OCI-M1 (cell line): Measurements from ENCODE around the gene MAT2B.
"Not testable (repeated sequence)": the region's sequence is repeated elsewhere in the genome, so short reads cannot be mapped to it uniquely, and the experiment has no call there.

ENCODE experiments used
- DNase-seq: peaks from one replicate; lab custom pipeline; 2025; lab: John Stamatoyannopoulos, UW

The MAT2B gene

DNA sequence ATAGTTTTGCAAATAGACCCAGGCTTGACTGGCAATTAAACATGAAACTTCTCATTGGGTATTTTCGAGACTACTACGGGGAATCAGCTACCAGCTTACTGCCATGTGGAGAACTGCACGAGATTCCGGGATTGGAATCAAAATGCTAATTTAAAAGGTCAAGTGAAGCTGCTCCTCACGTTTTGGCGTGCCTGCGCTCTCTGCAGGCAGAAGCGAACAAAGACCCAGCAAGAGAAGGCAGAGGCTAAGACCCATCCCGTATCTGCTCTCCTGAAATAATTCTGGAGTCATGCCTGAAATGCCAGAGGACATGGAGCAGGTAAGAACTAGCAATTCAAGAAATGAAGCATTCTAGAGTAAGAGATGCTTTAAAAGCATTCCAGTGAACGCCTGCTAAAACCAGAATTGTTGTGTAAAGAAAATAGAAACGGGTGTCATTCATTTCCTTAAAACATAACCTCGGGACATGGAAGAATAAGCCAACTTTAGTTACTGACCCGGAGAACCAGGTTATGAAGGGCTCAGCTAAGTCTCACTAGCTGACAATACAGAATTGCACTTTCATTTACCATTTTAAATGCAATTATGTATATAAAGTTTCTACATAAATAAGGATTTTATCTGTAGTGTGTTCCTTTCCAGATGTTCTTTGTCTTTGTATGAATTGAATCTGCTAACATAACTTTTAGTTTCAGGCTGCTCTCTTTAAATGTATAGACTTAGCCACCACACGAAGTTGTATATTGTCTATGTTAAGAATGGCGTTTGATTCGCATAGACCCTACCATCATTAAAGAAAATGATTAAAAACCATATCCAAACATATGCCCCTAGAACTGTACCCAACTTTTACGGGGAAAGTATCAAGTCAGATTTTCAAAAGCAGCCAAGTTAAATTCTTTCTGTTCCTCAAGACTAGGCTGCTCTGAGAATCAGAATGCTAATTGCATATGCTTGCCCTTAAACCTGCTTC, 2.0 kb upstream of the MAT2B start:
- DNase-seq: peak; percentile 92

DNA sequence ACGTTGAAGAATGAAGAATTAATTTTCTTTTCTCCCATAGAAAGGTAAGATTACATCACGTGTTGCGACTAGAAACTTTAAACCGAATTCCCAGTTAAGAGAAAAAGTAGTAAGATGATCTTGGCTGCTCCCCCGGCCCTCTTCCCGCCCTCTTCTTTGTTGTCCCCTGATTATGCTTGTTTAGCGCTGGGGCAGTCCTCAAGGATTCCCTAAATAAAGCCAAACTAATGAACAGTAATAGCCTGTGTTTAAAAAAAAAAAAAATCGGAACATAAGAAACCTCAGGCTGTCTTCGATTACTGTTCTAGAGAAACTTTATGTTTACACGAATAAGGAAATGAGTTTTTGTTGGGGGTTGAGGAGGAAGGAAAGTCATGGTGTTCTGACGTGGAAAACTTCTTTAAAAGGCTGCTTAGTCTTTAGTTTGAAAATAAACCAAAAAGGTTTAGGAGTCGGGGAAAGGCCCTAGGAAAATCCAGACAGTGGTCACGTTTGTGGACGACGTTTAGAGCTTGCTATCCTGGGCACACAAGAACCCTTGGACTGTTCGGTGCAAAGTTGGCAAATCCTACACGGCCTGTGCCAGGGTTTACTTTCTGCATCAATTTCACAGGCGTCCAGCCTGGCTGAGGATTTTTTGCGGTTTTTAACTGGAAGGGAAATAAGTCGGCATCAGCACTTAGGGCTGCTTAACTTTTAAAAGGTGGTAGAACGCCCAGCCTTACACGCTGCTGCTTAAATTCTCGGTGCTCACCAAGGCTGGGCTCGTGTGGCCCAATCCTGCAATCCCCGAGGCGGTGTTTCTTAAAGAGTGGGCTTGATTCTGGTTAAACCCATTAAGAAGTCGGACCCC, 1.1 kb upstream of the MAT2B start:
- peak; percentile 78 for DNase-seq

DNA sequence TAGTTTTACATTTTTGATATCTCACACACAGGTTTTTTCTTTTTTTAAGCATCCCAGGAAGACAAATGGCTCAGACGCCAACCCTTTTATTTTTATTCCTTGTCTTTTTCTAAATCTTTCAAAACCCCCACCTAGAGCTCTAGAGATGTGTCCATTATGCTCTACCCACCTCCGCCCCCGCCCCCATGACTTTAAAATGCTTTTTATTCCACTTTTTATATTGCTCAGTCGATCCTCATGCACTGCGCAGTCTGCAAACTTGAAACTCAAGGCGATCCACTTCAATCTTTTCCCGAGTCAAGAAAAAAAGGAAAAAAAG, 411 bp upstream of the MAT2B start:
- no peak for DNase-seq

DNA sequence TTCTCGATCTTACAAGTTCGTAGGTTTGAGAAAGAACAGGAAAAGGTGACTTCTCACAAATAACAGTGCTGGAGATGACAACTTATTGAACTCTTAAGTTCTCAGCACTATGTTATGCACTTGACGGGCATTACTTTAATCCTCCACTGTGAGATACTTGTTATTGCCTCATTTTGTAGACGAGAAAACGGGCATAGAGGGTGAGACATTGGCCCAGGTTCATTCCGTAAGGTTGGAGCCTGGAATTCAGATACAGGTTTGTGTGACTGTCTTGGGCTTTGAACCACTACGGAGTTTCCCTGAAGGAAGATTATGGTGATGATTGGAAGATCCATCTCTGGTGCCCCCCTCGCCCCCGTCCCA, 657 bp downstream of the MAT2B start:
- DNase-seq: no peak

DNA sequence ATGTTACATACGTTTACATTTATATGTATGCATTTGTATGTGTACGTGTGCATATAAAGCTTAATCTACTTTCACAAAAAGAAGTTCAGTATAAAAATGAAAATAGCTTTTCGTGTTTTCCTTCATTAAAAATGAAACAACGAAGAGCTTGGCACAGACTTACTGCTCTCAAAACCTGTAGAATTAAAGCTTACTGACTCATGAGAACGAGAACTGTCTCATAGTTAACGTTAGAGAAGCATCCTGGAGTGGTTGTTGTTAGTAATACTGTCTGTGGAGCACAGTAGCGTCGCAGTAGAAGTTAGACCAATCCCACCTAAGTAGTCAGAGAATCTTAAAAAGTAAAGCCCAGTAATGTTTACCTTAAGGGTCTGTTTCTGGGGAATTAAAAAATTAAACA, 1.3 kb downstream of the MAT2B start:
- DNase-seq: peak; percentile 38

DNA sequence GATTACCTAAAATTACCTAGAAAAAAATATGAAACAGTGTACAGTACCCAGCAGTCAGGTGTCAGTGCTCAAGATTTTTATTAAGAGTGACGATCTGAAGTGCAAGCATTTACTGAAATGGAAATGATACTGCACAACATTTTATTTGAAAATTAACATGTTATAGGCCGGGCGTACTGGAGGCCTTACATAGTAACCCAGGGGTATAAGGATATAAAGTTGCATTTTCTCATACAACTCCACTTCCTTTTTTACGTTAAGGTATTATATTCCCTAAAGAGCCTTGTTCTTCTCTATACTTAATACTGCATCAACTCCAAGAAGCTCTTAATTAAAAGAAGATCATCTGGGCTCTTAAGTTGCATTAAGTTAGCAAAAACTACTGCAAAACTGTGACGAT, 3.3 kb downstream of the MAT2B start:
- DNase-seq: peak; percentile 29

DNA sequence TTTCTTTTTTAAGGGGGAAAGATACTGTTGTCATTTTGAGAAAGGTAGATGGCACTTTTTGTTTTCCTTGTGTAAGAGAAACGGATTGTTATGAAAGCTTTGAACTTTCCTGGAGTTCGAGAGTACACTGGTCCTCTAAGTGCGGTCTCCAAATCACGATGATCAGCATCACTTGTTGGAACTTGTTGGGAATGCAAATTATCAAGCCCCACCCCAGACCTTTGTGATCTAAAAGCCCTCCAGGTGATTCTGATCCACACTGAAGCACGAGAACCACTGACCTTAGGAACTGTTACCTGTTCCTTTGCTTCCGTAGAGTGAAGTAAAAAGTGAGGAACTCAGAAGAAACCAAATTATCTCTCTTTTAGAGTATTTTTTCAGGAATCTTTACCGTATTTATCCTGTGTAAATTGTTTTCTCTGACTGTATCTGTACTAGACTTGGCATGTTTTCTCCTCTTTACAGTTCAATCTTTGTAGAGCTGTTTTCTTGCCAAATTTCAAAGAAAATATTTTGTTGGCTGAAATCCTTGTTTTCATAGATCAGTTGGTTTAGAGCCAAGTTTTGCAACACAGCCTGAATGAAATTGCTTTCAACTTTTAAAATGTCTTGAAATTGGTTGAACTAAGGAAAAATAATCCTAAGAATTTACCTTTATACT, 4.0 kb downstream of the MAT2B start:
- DNase-seq: peak; percentile 33

DNA sequence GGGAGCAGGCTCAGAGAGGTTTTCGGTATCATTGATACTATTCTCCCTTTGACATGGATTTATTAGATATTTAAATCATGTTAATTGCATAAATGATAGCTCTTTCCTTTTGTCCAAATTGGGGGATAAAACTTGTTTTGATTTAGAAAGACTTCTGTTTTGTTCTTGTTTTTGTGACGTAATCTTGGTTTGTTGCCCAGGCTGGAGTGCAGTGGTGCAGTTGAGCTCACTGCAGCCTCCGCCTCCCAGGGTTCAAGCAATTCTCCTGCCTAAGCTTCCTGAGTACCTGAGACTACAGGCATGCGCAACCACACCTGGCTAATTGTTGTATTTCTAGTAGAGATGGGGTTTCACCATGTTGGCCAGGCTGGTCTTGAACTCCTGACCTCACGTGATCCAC, 7.1 kb downstream of the MAT2B start:
- no peak for DNase-seq

DNA sequence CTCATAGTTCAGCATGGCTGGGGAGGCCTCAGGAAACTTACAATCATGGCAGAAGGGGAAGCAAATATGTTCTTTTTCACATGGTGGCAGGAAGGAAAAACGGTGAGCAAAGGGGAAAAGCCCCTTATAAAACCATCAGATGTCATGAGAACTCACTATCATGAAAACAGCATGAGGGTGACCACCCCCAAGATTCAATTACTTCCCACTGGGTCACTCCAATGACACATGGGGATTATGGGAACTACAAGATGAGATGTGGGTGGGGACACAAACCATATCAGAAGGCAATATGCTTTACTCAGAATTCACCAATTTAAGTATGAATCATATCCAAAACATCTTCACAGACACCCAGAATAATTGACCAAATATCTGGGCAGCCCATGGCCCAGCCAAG, 19.7 kb downstream of the MAT2B start:
- no peak for DNase-seq

DNA sequence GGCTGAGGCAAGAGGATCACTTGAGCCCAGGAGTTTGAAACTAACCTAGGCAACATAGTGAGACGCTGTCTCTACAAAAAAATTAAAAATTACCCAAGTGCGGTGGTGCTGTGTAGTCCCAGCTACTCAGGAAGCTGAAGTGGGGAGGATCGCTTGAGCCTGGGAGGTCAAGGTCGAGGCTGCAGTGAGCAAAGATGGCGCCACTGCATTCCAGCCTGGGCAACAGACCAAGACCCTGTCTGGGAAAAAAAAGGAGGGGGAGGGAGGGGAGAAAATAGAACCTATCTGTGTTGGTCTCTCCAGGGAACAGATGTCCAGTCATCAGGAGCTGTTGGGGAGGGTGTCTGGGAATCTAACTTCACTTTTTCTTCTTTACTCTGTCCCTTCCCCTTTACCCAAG, 24.3 kb downstream of the MAT2B start:
- DNase-seq: no peak

DNA sequence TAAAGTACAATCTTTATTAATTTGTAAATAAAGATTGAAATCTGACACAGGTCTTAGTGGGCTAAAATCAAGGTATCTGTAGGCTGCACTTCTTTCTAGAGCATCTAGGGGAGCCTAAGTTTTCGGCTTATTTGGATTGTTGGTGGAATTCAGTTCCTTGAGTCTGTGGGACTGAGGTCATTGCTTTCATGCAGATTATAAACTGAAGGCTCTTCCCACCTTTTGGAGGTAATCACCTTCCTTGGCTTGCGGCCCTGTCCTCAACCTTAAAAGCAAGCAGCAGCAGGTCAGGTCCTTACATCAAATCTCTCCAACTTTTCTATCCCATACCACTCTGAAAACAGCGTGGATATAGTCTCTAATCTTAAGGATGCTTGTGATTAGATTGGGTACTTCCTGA, 25.9 kb downstream of the MAT2B start:
- DNase-seq: no peak

DNA sequence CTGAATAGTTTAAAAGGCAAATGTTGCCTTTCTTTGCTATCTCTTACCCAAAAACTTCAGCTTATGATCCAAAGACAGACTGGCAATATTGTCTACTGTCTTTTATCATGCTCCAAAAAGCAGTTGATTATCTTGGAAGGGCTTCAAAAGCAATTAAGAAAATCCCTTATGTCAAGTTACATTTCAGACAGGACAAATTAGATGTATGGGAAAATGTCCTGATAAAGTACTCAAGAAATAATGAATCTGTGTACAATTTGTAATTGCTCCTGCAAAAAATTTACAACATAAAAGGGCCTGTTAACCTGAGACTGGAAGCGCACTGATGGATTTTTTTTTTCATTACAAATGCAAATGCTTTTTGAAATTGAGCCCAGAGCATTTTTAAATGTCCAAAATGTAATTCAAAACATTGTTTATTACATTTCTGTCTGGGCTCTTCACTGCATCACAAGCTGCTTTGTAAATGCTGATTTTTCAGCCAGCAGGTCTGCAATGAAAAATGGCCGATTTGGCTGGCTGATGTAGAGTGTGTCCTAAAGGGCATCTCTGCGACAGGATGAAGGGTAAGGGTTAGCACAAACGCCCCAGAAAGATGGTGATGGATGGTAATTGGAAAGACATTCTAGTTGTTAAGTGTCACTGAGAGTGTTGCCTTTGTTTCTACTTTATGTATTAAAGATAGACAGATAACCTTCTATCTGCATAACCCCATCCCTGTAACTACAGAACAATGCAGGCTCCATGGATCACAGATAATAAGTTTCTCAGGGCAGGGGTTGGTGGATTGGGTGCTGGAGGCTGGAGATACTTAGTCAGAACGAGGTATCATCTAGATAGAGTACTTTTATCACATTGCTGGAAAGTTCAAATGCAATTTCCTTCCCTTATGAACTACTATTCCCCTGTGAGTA, 27.0 kb downstream of the MAT2B start:
- no peak for DNase-seq

DNA sequence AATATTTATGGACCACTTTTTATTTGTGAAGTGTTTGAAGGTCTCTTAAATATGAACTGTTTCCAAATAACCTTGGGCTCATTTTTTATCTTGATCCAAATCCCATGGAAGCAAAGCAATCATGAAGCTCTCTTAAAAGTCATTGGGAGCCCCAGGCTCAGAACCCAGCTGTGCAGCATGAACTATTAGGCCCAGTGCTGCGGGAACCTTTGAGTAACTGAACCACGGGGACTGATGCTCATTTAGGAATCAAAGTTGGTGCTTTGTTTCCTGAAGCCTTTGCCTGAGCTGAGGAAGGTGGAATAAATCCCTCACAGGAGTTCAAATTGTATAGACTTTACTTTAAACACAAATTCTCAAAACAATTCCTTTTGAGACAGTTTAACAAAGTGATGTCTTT, 27.8 kb downstream of the MAT2B start:
- DNase-seq: no peak

DNA sequence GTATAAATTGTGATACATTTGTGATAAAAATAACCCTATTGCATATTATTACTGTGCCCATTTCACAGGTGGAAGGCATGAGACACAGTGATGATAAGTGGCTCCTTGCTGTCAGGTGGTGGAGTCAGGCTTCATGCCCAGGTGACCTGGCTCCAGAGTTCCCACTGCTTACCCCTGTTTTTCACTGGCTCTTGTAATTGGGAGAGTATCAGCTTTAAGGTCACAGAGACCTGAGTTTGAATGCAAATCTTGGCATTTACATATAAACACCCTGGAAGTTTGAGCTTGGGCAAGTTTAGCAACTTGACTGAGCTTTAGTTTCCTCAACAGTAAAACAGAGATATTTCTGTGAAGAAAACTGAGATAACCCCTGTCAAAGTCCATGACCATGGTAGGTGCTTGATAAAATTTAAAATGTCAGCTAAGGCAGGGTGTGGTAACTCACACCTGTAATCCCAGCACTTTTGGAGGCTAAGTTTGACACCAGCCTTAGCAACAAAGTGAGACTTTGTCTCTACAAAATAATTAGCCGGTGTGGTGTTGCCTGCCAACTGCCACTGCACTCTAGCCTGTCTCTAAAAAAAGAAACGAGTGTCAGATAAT, 29.2 kb downstream of the MAT2B start:
- no peak for DNase-seq

DNA sequence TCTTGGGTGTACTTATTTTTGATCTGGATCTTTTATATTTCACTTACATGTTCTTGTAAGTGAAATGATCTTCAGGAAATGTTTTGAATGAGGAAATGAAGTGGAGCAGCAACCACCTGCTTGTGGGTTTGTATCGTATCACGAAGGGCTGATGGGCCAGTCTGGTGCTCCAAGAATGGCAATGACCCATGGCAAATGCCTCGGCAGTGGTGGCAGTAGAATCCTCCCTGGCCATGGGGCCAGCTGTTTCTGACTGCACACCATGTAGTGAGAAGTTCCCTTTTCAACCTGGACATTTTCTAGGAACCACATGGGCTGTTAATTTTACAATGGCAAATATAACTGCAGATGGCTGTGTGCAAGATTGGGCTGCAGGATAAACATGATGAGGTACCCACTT, 29.9 kb downstream of the MAT2B start:
- DNase-seq: peak; percentile 20

DNA sequence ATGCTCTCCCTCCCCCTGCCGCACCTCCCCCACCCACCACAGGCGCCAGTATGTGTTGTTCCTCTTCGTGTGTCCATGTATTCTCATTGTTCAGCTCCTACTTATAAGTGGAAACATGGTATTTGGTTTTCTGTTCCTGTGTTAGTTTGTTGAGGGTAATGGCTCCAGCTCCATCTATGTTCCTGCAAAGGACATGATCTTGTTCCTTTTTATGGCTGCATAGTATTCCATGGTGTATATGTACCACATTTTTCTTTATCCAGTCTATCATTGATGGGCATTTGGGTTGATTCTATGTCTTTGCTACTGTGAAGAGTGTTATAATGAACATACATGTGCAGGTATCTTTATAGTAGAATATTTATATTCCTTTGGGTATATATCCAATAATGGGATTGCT, 31.0 kb downstream of the MAT2B start:
- DNase-seq: not testable (repeated sequence)

DNA sequence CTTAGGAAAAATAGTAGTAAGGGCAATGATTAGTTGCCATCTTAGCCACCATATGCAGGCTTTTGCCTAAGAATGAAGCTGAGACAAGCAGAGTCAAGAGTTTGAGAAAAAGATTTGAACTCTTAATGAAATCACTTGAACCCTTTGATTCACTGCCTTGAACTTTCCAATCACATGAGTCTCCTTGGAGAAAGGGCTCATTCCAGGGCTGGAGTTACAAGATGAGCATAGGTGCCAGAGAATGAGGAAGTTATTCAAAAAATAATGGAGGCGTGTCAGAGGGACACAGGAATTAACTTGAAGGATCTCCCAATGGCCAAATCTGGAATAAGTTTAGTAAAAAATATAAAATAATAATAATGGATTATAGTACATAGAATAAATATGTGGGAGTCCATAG, 35.3 kb downstream of the MAT2B start:
- DNase-seq: no peak

DNA sequence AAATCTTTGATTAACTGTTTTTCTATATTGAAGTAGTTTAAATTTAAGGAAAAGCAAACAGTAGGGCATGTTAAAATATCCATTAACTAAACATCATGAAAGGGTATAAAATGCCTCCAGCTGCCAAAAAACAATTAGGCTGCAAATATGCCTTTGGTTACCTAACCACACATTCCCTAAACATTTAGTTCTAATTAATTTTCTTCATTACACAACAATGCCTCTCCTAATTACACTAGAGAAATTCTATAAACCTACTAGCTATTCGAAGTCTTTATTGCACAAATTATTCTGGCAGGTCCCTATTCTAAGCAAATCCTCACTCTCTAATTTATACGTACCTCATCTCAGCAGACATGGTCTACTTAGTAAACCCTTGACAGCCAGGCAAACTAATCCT, 37.4 kb downstream of the MAT2B start:
- no peak for DNase-seq

DNA sequence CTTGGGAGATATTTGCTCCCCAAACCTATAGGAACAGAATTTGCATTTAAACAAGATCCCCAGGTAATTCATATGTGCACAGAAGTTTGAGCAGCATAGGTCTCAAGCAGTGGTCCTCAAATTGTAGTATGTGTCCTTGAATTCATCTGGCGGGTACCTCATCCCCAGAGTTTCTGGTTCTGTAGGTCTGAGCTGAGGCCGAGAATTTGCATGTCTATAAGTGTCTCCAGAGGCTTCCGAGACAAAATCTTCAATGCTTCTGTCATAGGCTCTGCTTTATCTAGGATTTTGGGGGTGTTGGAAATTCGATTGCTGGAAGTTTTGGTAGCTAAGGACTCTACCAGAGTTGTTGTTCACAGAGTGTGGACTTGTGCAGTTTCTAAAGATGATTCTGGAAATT, 38.6 kb downstream of the MAT2B start:
- no peak for DNase-seq

DNA sequence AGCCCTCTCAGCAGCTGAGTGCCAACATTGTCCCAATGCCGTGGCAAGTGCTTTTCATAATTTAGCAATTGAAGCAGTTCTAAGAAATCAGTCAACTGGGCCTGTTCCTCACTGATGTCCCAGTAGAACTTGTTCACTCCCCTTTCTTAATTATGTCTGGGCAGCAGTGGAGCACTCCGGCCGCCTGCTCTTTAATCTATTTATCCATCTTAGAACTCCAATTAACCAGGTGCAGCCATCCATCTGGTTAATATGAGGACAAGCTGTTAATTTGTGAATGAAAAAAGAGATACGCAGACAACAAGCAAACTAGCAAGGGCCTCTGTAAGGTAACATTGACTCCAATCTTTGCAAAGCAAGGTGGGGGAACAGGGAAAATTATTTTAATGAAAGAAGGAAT, 39.4 kb downstream of the MAT2B start:
- DNase-seq: no peak

DNA sequence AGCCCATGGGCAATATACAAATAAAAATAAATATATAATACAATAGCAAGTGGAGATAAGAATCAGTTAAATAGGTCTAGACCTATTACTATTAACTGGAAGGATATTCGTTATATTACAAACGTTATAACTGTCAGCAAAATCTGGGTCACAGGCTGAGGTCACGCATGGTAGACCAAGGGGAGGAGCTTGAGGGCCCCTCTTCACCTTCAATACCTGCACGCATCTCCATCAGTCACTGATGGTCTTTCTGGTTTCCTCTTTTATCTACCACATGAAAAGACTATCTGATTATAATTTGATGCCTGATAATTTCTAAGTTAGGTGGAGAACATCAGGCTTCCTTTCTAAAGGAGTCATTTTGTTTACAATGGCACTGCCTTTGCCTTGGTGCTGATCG, 43.2 kb downstream of the MAT2B start:
- DNase-seq: no peak
